ENCODE data around the gene CCDC117. TPM values are rescaled to one million over a fixed set of nuclear protein-coding genes. Genes with fewer than 3 reads are reported as not detected.

The CCDC117 gene
- total RNA-seq, 6 donors from 2014 or later, result 13.2 to 32.5 (median 20.8) TPM

GRCh38 chr22:28813772-28814518 lies 41.5 kb downstream of the CCDC117 start:
- WGBS, 2 donors, result 30 to 35% methylated on average over 2 of the region's 2 CpGs

GRCh38 chr22:28815111-28815510 lies 42.6 kb downstream of the CCDC117 start:
- no peak for DNase-seq
- H3K36me3 ChIP-seq, result no peaks in the 10 kb centered on the region
- H3K27ac ChIP-seq, result peak overlapping the region; percentile 69 to 86 (median 84)

More at GRCh38 chr22:28813772-28814518, 41.5 kb downstream of the CCDC117 start:
- no peak overlapping the region for H3K4me3 ChIP-seq
- H3K27ac ChIP-seq, result peak overlapping the region; percentile 69 to 86 (median 84)
- peak; percentile 64 to 77 for TF ChIP-seq POLR2AphosphoS5 (IDR thresholded peaks at IDR 0.05)
- no peak for TF ChIP-seq CTCF (IDR thresholded peaks at IDR 0.05)
- TF ChIP-seq EP300 (IDR thresholded peaks at IDR 0.05), result peak in 2 of 4 donors; percentile 23 to 68
- peak in 1 of 4 donors; percentile 49 for TF ChIP-seq POLR2A (IDR thresholded peaks at IDR 0.05)
- peaks cover 0 to 3% (median 0%) of the 10 kb centered on the region in 4 donors for H3K36me3 ChIP-seq
- peaks cover 67 to 90% (median 81%) of the 10 kb centered on the region in 4 donors for H3K4me1 ChIP-seq
- no peaks in the 10 kb centered on the region for H3K27me3 ChIP-seq
- ATAC-seq (ENCODE audit: low FRiP score in 2 of 2), result peak; percentile 79 to 88
- no peaks in the 10 kb centered on the region for H3K9me3 ChIP-seq
- peak in 1 of 2 donors; percentile 86 for DNase-seq

GRCh38 chr22:28815729-28816128 lies 43.2 kb downstream of the CCDC117 start:
- 81 to 86% methylated on average over 6 of the region's 6 CpGs for WGBS, 2 donors
- Histone ChIP-seq H3K27ac (peak overlapping the region; percentile 69 to 86 (median 84)), H3K27me3 (no peaks in the 10 kb centered on the region), H3K9me3 (no peaks in the 10 kb centered on the region), H3K4me3 (no peak overlapping the region), H3K4me1 (peaks cover 53 to 86% (median 76%) of the 10 kb centered on the region in 4 donors), H3K36me3 (no peaks in the 10 kb centered on the region)
- no peak for TF ChIP-seq POLR2A (IDR thresholded peaks at IDR 0.05)
- no peak for TF ChIP-seq POLR2AphosphoS5 (IDR thresholded peaks at IDR 0.05)
- ATAC-seq (ENCODE audit: low FRiP score in 2 of 2) (no peak), DNase-seq (no peak)

More at GRCh38 chr22:28815111-28815510, 42.6 kb downstream of the CCDC117 start:
- WGBS, 2 donors, result 54% methylated on average over 6 of the region's 6 CpGs
- Histone ChIP-seq H3K27me3 (no peaks in the 10 kb centered on the region), H3K9me3 (no peaks in the 10 kb centered on the region), H3K4me3 (no peak overlapping the region), H3K4me1 (peaks cover 59 to 88% (median 82%) of the 10 kb centered on the region in 4 donors)
- no peak for TF ChIP-seq CTCF (IDR thresholded peaks at IDR 0.05)
- no peak for ATAC-seq (ENCODE audit: low FRiP score in 2 of 2)

- Histone ChIP-seq H3K4me1 (peaks cover 42 to 72% (median 63%) of the 10 kb centered on the region in 4 donors), H3K27me3 (no peaks in the 10 kb centered on the region), H3K4me3 (no peak overlapping the region), H3K9me3 (no peaks in the 10 kb centered on the region), H3K27ac (peak overlapping the region in 3 of 4 donors; percentile 67 to 85 (median 81)), H3K36me3 (no peaks in the 10 kb centered on the region)
- no peak for ATAC-seq (ENCODE audit: low FRiP score in 2 of 2)
- WGBS, 2 donors, result 85 to 98% methylated on average over 2 of the region's 2 CpGs
- no peak for DNase-seq
- TF ChIP-seq POLR2AphosphoS5 (IDR thresholded peaks at IDR 0.05) (no peak), EP300 (IDR thresholded peaks at IDR 0.05) (no peak), CTCF (IDR thresholded peaks at IDR 0.05) (no peak), POLR2A (IDR thresholded peaks at IDR 0.05) (no peak)
Measured at GRCh38 chr22:28817064-28817463, 44.6 kb downstream of the CCDC117 start.

GRCh38 chr22:28817919-28818859 lies 45.7 kb downstream of the CCDC117 start:
- TF ChIP-seq POLR2AphosphoS5 (IDR thresholded peaks at IDR 0.05) (peak; percentile 54 to 57), CTCF (IDR thresholded peaks at IDR 0.05) (no peak), POLR2A (IDR thresholded peaks at IDR 0.05) (peak in 1 of 4 donors; percentile 30), EP300 (IDR thresholded peaks at IDR 0.05) (peak in 2 of 4 donors; percentile 10 to 73)
- Histone ChIP-seq H3K36me3 (peaks cover 0 to 4% (median 0%) of the 10 kb centered on the region in 4 donors), H3K4me3 (no peak overlapping the region), H3K27me3 (no peaks in the 10 kb centered on the region), H3K9me3 (no peaks in the 10 kb centered on the region), H3K4me1 (peaks cover 31 to 69% (median 52%) of the 10 kb centered on the region in 4 donors), H3K27ac (peak overlapping the region; percentile 67 to 85 (median 81))
- WGBS, 2 donors, result 66 to 73% methylated on average over 14 of the region's 14 CpGs
- DNase-seq (peak in 1 of 2 donors; percentile 87), ATAC-seq (ENCODE audit: low FRiP score in 2 of 2) (peak; percentile 43 to 85)
